Calu3 (cell line): Measurements from ENCODE around the gene LDLRAD4. TPM values are rescaled to one million over a fixed set of nuclear protein-coding genes. Genes with fewer than 3 reads are reported as not detected.

Experiments used
- BruUV-seq: library from RNA; stranded (reverse); fragments of 400-500 nt; replicated peaks from 2 replicates; lab custom pipeline; 2021; lab: Mats Ljungman, UMichigan
- CTCF ChIA-PET: fragments of 300-600 bp; sonication (Branson Sonifier 250); formaldehyde crosslinking; loops from one replicate; lab custom pipeline; 2022; ENCODE audit warnings: antibody characterized with exemption; lab: Charles Lee
- DNase-seq: peaks from one replicate; pipeline ENCODE4 v3.0.0; 2022
- H3K27ac Mint-ChIP-seq: one replicate; pipeline ENCODE4 v1.8.0; 2022; ENCODE audit warnings: mixed read lengths; ENCODE audit not compliant: unreplicated experiment
- H3K27me3 Mint-ChIP-seq: one replicate; pipeline ENCODE4 v1.8.0; 2022; ENCODE audit warnings: mixed read lengths; ENCODE audit not compliant: unreplicated experiment
- H3K36me3 Mint-ChIP-seq: one replicate; pipeline ENCODE4 v1.8.0; 2022; ENCODE audit warnings: mild to moderate bottlenecking, moderate library complexity, mixed read lengths; ENCODE audit not compliant: insufficient read depth, unreplicated experiment
- H3K4me1 Mint-ChIP-seq: one replicate; pipeline ENCODE4 v1.8.0; 2022; ENCODE audit warnings: mild to moderate bottlenecking, low read depth, mixed read lengths; ENCODE audit not compliant: unreplicated experiment
- H3K4me3 Mint-ChIP-seq: one replicate; pipeline ENCODE4 v1.8.0; 2022; ENCODE audit warnings: mild to moderate bottlenecking, low read depth, moderate library complexity, mixed read lengths; ENCODE audit not compliant: unreplicated experiment
- H3K9me3 Mint-ChIP-seq: one replicate; pipeline ENCODE4 v1.8.0; 2022; ENCODE audit warnings: low read depth, mixed read lengths; ENCODE audit not compliant: unreplicated experiment
- CTCF ChIP-seq: fragments of 200-600 bp; IDR thresholded peaks from one replicate; pipeline ENCODE4 v1.8.0; 2022; ENCODE audit warnings: antibody characterized with exemption; ENCODE audit not compliant: unreplicated experiment
- intact Hi-C: fragments of 100-400 bp; cut with micrococcal nuclease; formaldehyde crosslinking; loops from one replicate; pipeline ENCODE4 v1.10.0; 2022; ENCODE audit not compliant: unreplicated experiment
- total RNA-seq: library from RNA; stranded (reverse); gene quantifications from 2 replicates; pipeline ENCODE4 v1.2.3, GENCODE V29; 2022

The LDLRAD4 gene
- total RNA-seq, 1 experiment from 2014 or later: 0.50 TPM

- H3K4me3 Mint-ChIP-seq: no peak overlapping the region
- CTCF ChIA-PET: no interaction called here
- DNase-seq: no peak
- no peaks in the 10 kb centered on the region for H3K36me3 Mint-ChIP-seq
- no TSS peak for BruUV-seq
- H3K27ac Mint-ChIP-seq: no peak overlapping the region
- peaks cover 2% of the 10 kb centered on the region for H3K9me3 Mint-ChIP-seq
- no peaks in the 10 kb centered on the region for H3K4me1 Mint-ChIP-seq
- intact Hi-C loops: no loop called here
- H3K27me3 Mint-ChIP-seq: peaks cover 43% of the 10 kb centered on the region
- no peak for TF ChIP-seq CTCF
Measured at GRCh38 chr18:13460946-13461345, 242.4 kb downstream of the LDLRAD4 start.

GRCh38 chr18:13461469-13461868, 242.9 kb downstream of the LDLRAD4 start:
- no TSS peak for BruUV-seq
- CTCF ChIA-PET: no interaction called here
- TF ChIP-seq CTCF: no peak
- H3K27ac Mint-ChIP-seq: no peak overlapping the region
- peaks cover 2% of the 10 kb centered on the region for H3K9me3 Mint-ChIP-seq
- no peaks in the 10 kb centered on the region for H3K4me1 Mint-ChIP-seq
- no peak for DNase-seq
- H3K27me3 Mint-ChIP-seq: peaks cover 38% of the 10 kb centered on the region
- H3K4me3 Mint-ChIP-seq: no peak overlapping the region
- intact Hi-C loops: no loop called here
- H3K36me3 Mint-ChIP-seq: no peaks in the 10 kb centered on the region

- Mint-ChIP-seq H3K36me3 (no peaks in the 10 kb centered on the region), H3K27me3 (peaks cover 33% of the 10 kb centered on the region), H3K4me1 (no peaks in the 10 kb centered on the region), H3K27ac (no peak overlapping the region), H3K9me3 (peaks cover 2% of the 10 kb centered on the region), H3K4me3 (no peak overlapping the region)
- BruUV-seq: no TSS peak
- no peak for DNase-seq
- intact Hi-C loops: no loop called here
- no peak for TF ChIP-seq CTCF
- CTCF ChIA-PET: no interaction called here
Measured at GRCh38 chr18:13461936-13462335, 243.4 kb downstream of the LDLRAD4 start.

DNA sequence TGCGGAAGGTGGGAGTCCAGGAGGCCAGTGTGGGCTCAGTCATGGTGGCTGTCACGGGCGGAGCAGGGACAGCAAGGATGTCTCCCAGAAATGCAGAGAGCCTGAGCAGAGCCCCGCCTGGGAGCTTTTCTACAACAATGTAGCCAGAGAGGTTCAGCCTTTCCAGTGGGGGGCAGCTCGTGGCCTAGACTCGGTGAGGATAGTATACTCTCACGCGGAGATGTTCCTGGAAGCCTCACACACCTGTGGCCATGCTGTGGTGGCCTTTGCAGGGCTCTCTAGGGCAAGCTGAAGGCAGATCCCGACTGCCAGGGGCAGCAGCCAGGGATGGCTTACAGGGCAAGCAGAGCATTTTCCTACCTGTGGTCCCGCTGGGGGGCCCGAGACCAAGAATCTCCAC, 244.1 kb downstream of the LDLRAD4 start:
- DNase-seq: no peak
- Mint-ChIP-seq H3K36me3 (no peaks in the 10 kb centered on the region), H3K4me3 (no peak overlapping the region), H3K27me3 (peaks cover 33% of the 10 kb centered on the region), H3K4me1 (no peaks in the 10 kb centered on the region), H3K9me3 (peaks cover 2% of the 10 kb centered on the region), H3K27ac (no peak overlapping the region)
- TF ChIP-seq CTCF: no peak
- CTCF ChIA-PET: no interaction called here
- BruUV-seq: no TSS peak
- intact Hi-C loops: no loop called here
